ENCODE data around the gene C1QTNF9. TPM values are rescaled to one million over a fixed set of nuclear protein-coding genes. Genes with fewer than 3 reads are reported as not detected.

C1QTNF9 gene
- total RNA-seq, 1 donor from 2014 or later = not detected

DNA sequence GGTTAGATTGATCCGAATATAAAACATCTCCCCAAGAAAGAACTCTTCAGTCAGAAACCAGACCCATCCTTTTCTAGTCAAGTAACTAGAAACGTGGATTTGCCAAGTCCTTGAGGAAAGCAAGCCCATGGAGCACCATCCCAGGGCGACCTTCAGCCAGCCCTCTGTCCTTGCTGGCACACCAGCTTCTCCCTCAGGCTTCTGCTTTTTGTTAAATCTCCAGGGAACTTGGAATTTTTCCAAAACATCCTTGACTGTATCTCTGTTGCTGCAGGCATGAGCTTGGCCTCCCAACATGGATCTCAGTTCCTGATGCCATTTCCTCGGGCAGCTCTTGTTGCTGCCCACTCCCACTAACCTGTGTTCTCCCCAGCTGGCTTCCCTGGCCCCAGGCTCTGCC is 27.1 kb upstream of the C1QTNF9 start:
- H3K4me3 ChIP-seq = no peak overlapping the region
- peaks cover 17 to 24% of the 10 kb centered on the region in 2 donors for H3K36me3 ChIP-seq
- no peak overlapping the region for H3K27ac ChIP-seq
- TF ChIP-seq CTCF (IDR thresholded peaks at IDR 0.05) = no peak
- no peaks in the 10 kb centered on the region for H3K9me3 ChIP-seq
- intact Hi-C loops (cut with DNase I) = no loop called here
- no peak for DNase-seq (ENCODE audit: low spot score in 2 of 2)
- no peaks in the 10 kb centered on the region for H3K27me3 ChIP-seq
- no peaks in the 10 kb centered on the region for H3K4me1 ChIP-seq

DNA sequence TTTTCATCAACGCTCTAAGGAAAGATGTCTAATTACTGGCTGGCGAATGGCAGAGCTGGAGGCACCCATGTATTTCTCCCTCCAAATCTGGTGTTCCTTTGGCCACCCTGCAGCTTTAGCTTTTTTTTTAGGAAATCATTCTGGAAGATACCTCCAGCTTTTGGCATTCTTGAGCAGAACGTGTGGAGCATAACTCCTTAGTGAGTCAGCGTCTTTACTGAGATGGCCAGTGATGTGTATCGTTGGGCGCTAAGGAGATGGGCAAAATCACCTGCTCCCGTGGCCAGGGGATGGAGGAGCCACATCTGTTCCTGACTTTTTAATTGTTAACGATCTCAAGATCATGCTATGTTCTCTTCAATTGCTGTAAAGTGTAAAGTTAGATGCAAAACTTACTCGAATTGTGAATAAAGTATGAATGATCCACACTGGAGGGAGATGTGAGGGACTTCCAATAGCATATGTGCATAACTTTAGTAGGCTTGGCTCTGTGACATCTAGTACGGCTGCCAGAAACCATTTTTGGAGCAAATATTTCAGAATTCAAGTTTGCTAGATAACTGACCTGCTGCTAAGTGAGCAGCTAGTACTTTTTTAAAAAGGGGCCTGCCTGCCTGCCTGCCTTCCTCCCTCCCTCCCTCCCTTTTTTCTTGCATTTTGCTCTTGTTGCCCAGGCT is 24.4 kb upstream of the C1QTNF9 start:
- Histone ChIP-seq H3K27me3 (no peaks in the 10 kb centered on the region), H3K9me3 (no peaks in the 10 kb centered on the region), H3K36me3 (peaks cover 28 to 31% of the 10 kb centered on the region in 2 donors), H3K4me3 (no peak overlapping the region), H3K4me1 (no peaks in the 10 kb centered on the region), H3K27ac (no peak overlapping the region)
- no peak for DNase-seq (ENCODE audit: low spot score in 2 of 2)
- intact Hi-C loops (cut with DNase I) = no loop called here
- no peak for TF ChIP-seq CTCF (IDR thresholded peaks at IDR 0.05)

DNA sequence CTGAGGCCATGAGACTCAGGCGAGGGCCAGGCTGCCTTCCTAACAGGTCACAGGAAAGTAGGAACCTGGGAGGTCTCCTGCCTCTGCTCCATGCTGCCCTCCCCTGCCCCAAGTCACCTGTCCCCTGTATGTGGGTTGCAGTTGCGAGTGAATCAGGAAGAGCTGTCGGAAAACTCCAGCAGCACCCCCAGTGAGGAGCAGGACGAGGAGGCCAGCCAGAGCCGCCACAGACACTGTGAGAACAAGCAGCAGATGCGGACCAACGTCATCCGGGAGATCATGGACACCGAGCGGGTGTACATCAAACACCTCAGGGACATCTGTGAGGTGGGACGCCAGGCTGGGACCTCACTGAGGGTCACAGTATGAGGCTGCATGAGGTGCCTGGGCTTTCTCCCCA is 22.8 kb upstream of the C1QTNF9 start:
- H3K36me3 ChIP-seq = peaks cover 40 to 42% of the 10 kb centered on the region in 2 donors
- no peak for DNase-seq (ENCODE audit: low spot score in 2 of 2)
- no peaks in the 10 kb centered on the region for H3K4me1 ChIP-seq
- no peak overlapping the region for H3K4me3 ChIP-seq
- no peaks in the 10 kb centered on the region for H3K27me3 ChIP-seq
- TF ChIP-seq CTCF (IDR thresholded peaks at IDR 0.05) = no peak
- no peaks in the 10 kb centered on the region for H3K9me3 ChIP-seq
- intact Hi-C loops (cut with DNase I) = no loop called here
- H3K27ac ChIP-seq = no peak overlapping the region

- intact Hi-C loops (cut with DNase I) = no loop called here
Measured at GRCh38 chr13:24287748-24288287, 21.6 kb upstream of the C1QTNF9 start.

DNA sequence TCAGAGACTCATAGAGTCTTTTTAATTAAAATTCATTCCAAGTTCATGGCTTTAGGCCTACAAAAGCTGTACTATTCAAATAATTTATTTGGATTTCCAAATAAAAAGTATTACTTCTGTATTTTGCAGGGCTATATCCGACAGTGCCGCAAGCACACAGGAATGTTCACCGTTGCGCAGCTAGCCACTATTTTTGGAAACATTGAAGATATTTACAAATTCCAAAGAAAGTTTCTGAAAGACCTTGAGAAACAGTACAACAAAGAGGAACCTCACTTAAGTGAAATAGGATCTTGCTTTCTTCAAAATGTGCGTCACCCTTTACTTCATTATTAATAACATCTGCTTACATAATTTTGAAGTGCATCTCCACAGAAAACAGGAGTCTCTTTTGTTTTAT is 20.5 kb upstream of the C1QTNF9 start:
- H3K27me3 ChIP-seq = no peaks in the 10 kb centered on the region
- H3K36me3 ChIP-seq = peaks cover 50 to 59% of the 10 kb centered on the region in 2 donors
- DNase-seq (ENCODE audit: low spot score in 2 of 2) = no peak
- no peak overlapping the region for H3K4me3 ChIP-seq
- intact Hi-C loops (cut with DNase I) = no loop called here
- no peak for TF ChIP-seq CTCF (IDR thresholded peaks at IDR 0.05)
- H3K9me3 ChIP-seq = no peaks in the 10 kb centered on the region
- no peaks in the 10 kb centered on the region for H3K4me1 ChIP-seq
- no peak overlapping the region for H3K27ac ChIP-seq

More at GRCh38 chr13:24287748-24288287, 21.6 kb upstream of the C1QTNF9 start:
- TF ChIP-seq CTCF (IDR thresholded peaks at IDR 0.05) = no peak
- Histone ChIP-seq H3K4me1 (no peaks in the 10 kb centered on the region), H3K9me3 (no peaks in the 10 kb centered on the region), H3K27ac (peak overlapping the region in 1 of 2 donors; percentile 53), H3K36me3 (peaks cover 45 to 52% of the 10 kb centered on the region in 2 donors), H3K27me3 (no peaks in the 10 kb centered on the region), H3K4me3 (no peak overlapping the region)
- DNase-seq (ENCODE audit: low spot score in 2 of 2) = no peak

Data from ascending aorta (tissue), 2 donors.